HuH-7 (cell line): ENCODE data around the gene DOK1.
"Not testable (repeated sequence)": the region's sequence is repeated elsewhere in the genome, so short reads cannot be mapped to it uniquely, and the experiment has no call there.

Source experiments
- DNase-seq: peaks from one replicate; pipeline ENCODE4 v3.0.0; 2011; ENCODE audit warnings: low spot score

Gene DOK1

GRCh38 chr2:74548900-74549826, 5.4 kb upstream of the DOK1 start:
- peak; percentile 67 for DNase-seq

GRCh38 chr2:74550231-74550630, 4.3 kb upstream of the DOK1 start:
- DNase-seq, result no peak

GRCh38 chr2:74551530-74551929, 3.0 kb upstream of the DOK1 start:
- DNase-seq, result no peak

- DNase-seq, result no peak
These were observed 2.3 kb upstream of the DOK1 start for GRCh38 chr2:74551942-74552913.

GRCh38 chr2:74552914-74553811, 1.4 kb upstream of the DOK1 start:
- no peak for DNase-seq

GRCh38 chr2:74554820-74555531, 456 bp downstream of the DOK1 start:
- DNase-seq, result peak; percentile 71

- DNase-seq, result no peak
These were observed 1.1 kb downstream of the DOK1 start for GRCh38 chr2:74555610-74556103.

GRCh38 chr2:74556159-74556558, 1.6 kb downstream of the DOK1 start:
- DNase-seq, result no peak

- DNase-seq, result no peak
These were observed 2.4 kb downstream of the DOK1 start for GRCh38 chr2:74556831-74557370.

- DNase-seq, result no peak
These were observed 4.0 kb downstream of the DOK1 start for GRCh38 chr2:74558284-74559230.

GRCh38 chr2:74559912-74560311, 5.4 kb downstream of the DOK1 start:
- no peak for DNase-seq

GRCh38 chr2:74560591-74560990, 6.1 kb downstream of the DOK1 start:
- no peak for DNase-seq

- DNase-seq, result not testable (repeated sequence)
These were observed 6.5 kb downstream of the DOK1 start for GRCh38 chr2:74561022-74561421.

- DNase-seq, result no peak
These were observed 7.7 kb downstream of the DOK1 start for GRCh38 chr2:74562126-74562775.

GRCh38 chr2:74564222-74564621, 9.7 kb downstream of the DOK1 start:
- no peak for DNase-seq

- DNase-seq, result no peak
These were observed 11.7 kb downstream of the DOK1 start for GRCh38 chr2:74566076-74566753.

- no peak for DNase-seq
These were observed 12.2 kb downstream of the DOK1 start for GRCh38 chr2:74566754-74567085.

- DNase-seq, result no peak
These were observed 13.4 kb downstream of the DOK1 start for GRCh38 chr2:74567881-74568280.
